Uterus (tissue), 2 donors: Measurements from ENCODE around the gene RNF151.

Source experiments
- CTCF ChIP-seq, 4 experiments: fragments of 200-600 bp in 2 of 4; fragments of 450-650 bp in 2 of 4; sonication (generic) in 2 of 4; IDR thresholded peaks; one replicate each; pipeline ENCODE4 v1.5.1; 2016 to 2019; ENCODE audit warnings: antibody characterized with exemption in 4 of 4, mild to moderate bottlenecking in 2 of 4, moderate library complexity in 1 of 4
- POLR2A ChIP-seq, 2 donors: fragments of 450-650 bp; IDR thresholded peaks; one replicate each; pipeline ENCODE4 v1.6.1; 2016; ENCODE audit warnings: antibody characterized with exemption in 2 of 2, mild to moderate bottlenecking in 1 of 2, moderate library complexity in 1 of 2

- TF ChIP-seq POLR2A (IDR thresholded peaks at IDR 0.05) (no peak), CTCF (IDR thresholded peaks at IDR 0.05) (peak; percentile 71 to 88 (median 82))
Measured at GRCh38 chr16:2003827-2004641, 37.4 kb downstream of the RNF151 start.
